GM23338 (cell line): ENCODE results near the gene NMBR. TPM values are rescaled to one million over a fixed set of nuclear protein-coding genes. Genes with fewer than 3 reads are reported as not detected.
"Not testable (repeated sequence)": the region's sequence is repeated elsewhere in the genome, so short reads cannot be mapped to it uniquely, and the experiment has no call there.

ENCODE experiments used
- ATAC-seq: fragments of 200-7000 bp; cut with Tn5 transposase; 3 replicates; pipeline ENCODE4 v1.9.1; 2020
- DNase-seq: peaks from one replicate; pipeline ENCODE4 v3.0.0-alpha.2; 2015; ENCODE audit warnings: low spot score
- H2AFZ ChIP-seq: fragments of 200-600 bp; sonication (generic); 2 replicates; pipeline ENCODE4 v1.8.0; 2016; ENCODE audit warnings: antibody characterized with exemption, mild to moderate bottlenecking, moderate library complexity
- H3F3A ChIP-seq: fragments of 200-600 bp; sonication (generic); replicated peaks from 2 replicates; pipeline ENCODE4 v1.8.0; 2017; ENCODE audit warnings: antibody characterized with exemption, mixed run types, low read depth
- H3K27ac ChIP-seq: fragments of 200-600 bp; sonication (generic); 2 replicates; pipeline ENCODE4 v1.6.1; 2016; ENCODE audit warnings: low read depth
- H3K27me3 ChIP-seq: fragments of 200-600 bp; sonication (generic); 2 replicates; pipeline ENCODE4 v1.8.0; 2016; ENCODE audit warnings: mild to moderate bottlenecking, mixed run types, moderate library complexity; ENCODE audit not compliant: insufficient read depth
- H3K36me3 ChIP-seq: fragments of 200-600 bp; sonication (generic); 2 replicates; pipeline ENCODE4 v1.8.0; 2016; ENCODE audit warnings: mild to moderate bottlenecking; ENCODE audit not compliant: insufficient read depth
- H3K4me1 ChIP-seq: fragments of 200-600 bp; sonication (generic); 2 replicates; pipeline ENCODE4 v1.8.0; 2016; ENCODE audit warnings: mild to moderate bottlenecking, moderate library complexity; ENCODE audit not compliant: insufficient read depth
- H3K4me2 ChIP-seq: fragments of 200-600 bp; sonication (generic); 2 replicates; pipeline ENCODE4 v1.7.1; 2017; ENCODE audit warnings: mixed run types
- H3K4me3 ChIP-seq: fragments of 200-600 bp; sonication (generic); 2 replicates; pipeline ENCODE4 v1.6.1; 2016; ENCODE audit warnings: mixed run types
- H3K79me2 ChIP-seq: fragments of 200-600 bp; sonication (generic); replicated peaks from 2 replicates; pipeline ENCODE4 v1.8.0; 2017; ENCODE audit warnings: mild to moderate bottlenecking; ENCODE audit not compliant: insufficient read depth
- H3K9me2 ChIP-seq: fragments of 200-600 bp; sonication (generic); 2 replicates; pipeline ENCODE4 v1.8.0; 2017; ENCODE audit not compliant: insufficient read depth
- H4K20me1 ChIP-seq: fragments of 200-600 bp; sonication (generic); replicated peaks from 2 replicates; pipeline ENCODE4 v1.8.0; 2017; ENCODE audit warnings: mild to moderate bottlenecking; ENCODE audit not compliant: insufficient read depth
- H3K27ac Mint-ChIP-seq: 2 replicates; pipeline ENCODE4 v1.8.0; 2020; ENCODE audit warnings: inconsistent platforms, mild to moderate bottlenecking, moderate library complexity, mixed read lengths
- H3K27me3 Mint-ChIP-seq: 3 replicates; pipeline ENCODE4 v1.8.0; 2022; ENCODE audit warnings: low read depth, mild to moderate bottlenecking, moderate library complexity, mixed read lengths, inconsistent platforms; ENCODE audit not compliant: insufficient read depth, poor library complexity
- H3K36me3 Mint-ChIP-seq: 3 replicates; pipeline ENCODE4 v1.8.0; 2021; ENCODE audit warnings: low read depth, mild to moderate bottlenecking, inconsistent platforms, moderate library complexity, mixed read lengths
- H3K4me1 Mint-ChIP-seq: 3 replicates; pipeline ENCODE4 v1.8.0; 2020; ENCODE audit warnings: mild to moderate bottlenecking, inconsistent platforms, mixed read lengths
- H3K4me3 Mint-ChIP-seq: 3 replicates; pipeline ENCODE4 v1.8.0; 2021; ENCODE audit warnings: moderate library complexity, mild to moderate bottlenecking, inconsistent platforms, mixed read lengths
- H3K9me3 Mint-ChIP-seq: 3 replicates; pipeline ENCODE4 v1.8.0; 2020; ENCODE audit warnings: moderate library complexity, mild to moderate bottlenecking, inconsistent platforms, mixed read lengths
- CREB1 ChIP-seq: fragments of 250-450 bp; sonication (Bioruptor Pico); IDR thresholded peaks from 2 replicates; pipeline ENCODE4 v1.5.0; 2020; ENCODE audit warnings: low read depth, mild to moderate bottlenecking, moderate library complexity
- CTCF ChIP-seq, 2 experiments: fragments of 200-600 bp in 1 of 2; sonication (generic) in 1 of 2; conservative IDR thresholded peaks; 2 replicates each; pipeline versions ENCODE4 v1.5.1 to v1.6.1; 2016 to 2017; ENCODE audit warnings: antibody characterized with exemption in 2 of 2, low read depth in 2 of 2, mild to moderate bottlenecking in 2 of 2, moderate library complexity in 1 of 2
- ETS1 ChIP-seq: IDR thresholded peaks from 2 replicates; pipeline ENCODE4 v1.6.1; 2016; ENCODE audit warnings: antibody characterized with exemption
- EZH2phosphoT487 ChIP-seq: fragments of 200-600 bp; sonication (generic); IDR thresholded peaks from one replicate; pipeline ENCODE4 v1.8.1; 2018; ENCODE audit warnings: antibody characterized with exemption; ENCODE audit not compliant: unreplicated experiment
- NANOG ChIP-seq: IDR thresholded peaks from 2 replicates; pipeline ENCODE4 v1.6.1; 2016; ENCODE audit warnings: antibody characterized with exemption, borderline replicate concordance
- POLR2AphosphoS5 ChIP-seq: IDR thresholded peaks from 2 replicates; pipeline ENCODE4 v1.6.1; 2016; ENCODE audit warnings: antibody characterized with exemption, low read depth
- STAT1 ChIP-seq: IDR thresholded peaks from one replicate; pipeline ENCODE4 v1.6.1; 2016; ENCODE audit warnings: antibody characterized with exemption; ENCODE audit not compliant: unreplicated experiment
- ZNF331 ChIP-seq: fragments of 250-450 bp; sonication (Bioruptor Pico); IDR thresholded peaks from 2 replicates; pipeline ENCODE4 v1.5.0; 2020; ENCODE audit warnings: low read depth, mild to moderate bottlenecking, moderate library complexity
- polyA plus RNA-seq: library from polyadenylated mRNA; unstranded; fragments of >200 nt; fragmentation: Nextera tagmentation; extraction: Ambion mirVana; gene quantifications from 2 replicates; pipeline ENCODE4 v1.2.1, GENCODE V29; 2016
- total RNA-seq: library from RNA; depleted of rRNA; stranded (reverse); fragments of >200 nt; shearing (Covaris generic); gene quantifications from 2 replicates; pipeline ENCODE4 v1.2.3, GENCODE V29; 2014
- TF ChIP-seq, protein P1 (sequence below): IDR thresholded peaks from one replicate; pipeline ENCODE4 v1.6.1; 2018; ENCODE audit warnings: antibody characterized with exemption; ENCODE audit not compliant: unreplicated experiment

The NMBR gene
- total and polyA plus RNA-seq, 2 experiments from 2014 or later: not detected

DNA sequence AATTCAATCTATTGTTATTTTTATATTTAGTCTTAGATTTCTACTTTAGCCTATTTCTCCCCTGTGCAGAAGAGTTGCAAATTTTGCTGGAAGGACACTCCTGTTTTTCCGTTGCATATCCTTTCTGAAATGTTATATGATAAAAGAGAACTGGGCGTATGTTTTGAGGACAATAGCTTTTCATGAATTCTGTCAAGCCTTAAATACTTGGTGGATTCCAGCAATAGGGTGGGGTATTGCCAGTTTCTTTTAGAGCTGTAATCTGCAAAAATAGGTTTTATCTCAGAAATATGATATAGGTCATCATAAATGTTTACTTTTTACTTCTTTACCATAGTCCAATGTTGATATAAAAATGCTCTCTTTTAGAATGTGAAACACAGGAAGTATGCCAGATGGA lies 42.1 kb upstream of the NMBR start:
- no peaks in the 10 kb centered on the region; the same call in 2 of the 3 replicates for H3K4me1 Mint-ChIP-seq
- no peaks in the 10 kb centered on the region for H3F3A ChIP-seq
- H3K27ac Mint-ChIP-seq: no peak overlapping the region
- H3K9me3 Mint-ChIP-seq: no peaks in the 10 kb centered on the region
- no peak for DNase-seq
- TF ChIP-seq EZH2phosphoT487 (no peak), ZNF331 (CRISPR knock-in tag) (no peak), ETS1 (no peak), NANOG (no peak), STAT1 (no peak), POLR2AphosphoS5 (no peak), CREB1 (CRISPR knock-in tag) (no peak), CTCF (conservative IDR thresholded peaks at IDR 0.05; ENCODE audit: low read depth in 2 of 2) (no peak)
- TF ChIP-seq, protein P1, sequence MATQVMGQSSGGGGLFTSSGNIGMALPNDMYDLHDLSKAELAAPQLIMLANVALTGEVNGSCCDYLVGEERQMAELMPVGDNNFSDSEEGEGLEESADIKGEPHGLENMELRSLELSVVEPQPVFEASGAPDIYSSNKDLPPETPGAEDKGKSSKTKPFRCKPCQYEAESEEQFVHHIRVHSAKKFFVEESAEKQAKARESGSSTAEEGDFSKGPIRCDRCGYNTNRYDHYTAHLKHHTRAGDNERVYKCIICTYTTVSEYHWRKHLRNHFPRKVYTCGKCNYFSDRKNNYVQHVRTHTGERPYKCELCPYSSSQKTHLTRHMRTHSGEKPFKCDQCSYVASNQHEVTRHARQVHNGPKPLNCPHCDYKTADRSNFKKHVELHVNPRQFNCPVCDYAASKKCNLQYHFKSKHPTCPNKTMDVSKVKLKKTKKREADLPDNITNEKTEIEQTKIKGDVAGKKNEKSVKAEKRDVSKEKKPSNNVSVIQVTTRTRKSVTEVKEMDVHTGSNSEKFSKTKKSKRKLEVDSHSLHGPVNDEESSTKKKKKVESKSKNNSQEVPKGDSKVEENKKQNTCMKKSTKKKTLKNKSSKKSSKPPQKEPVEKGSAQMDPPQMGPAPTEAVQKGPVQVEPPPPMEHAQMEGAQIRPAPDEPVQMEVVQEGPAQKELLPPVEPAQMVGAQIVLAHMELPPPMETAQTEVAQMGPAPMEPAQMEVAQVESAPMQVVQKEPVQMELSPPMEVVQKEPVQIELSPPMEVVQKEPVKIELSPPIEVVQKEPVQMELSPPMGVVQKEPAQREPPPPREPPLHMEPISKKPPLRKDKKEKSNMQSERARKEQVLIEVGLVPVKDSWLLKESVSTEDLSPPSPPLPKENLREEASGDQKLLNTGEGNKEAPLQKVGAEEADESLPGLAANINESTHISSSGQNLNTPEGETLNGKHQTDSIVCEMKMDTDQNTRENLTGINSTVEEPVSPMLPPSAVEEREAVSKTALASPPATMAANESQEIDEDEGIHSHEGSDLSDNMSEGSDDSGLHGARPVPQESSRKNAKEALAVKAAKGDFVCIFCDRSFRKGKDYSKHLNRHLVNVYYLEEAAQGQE: no peak
- H4K20me1 ChIP-seq: no peaks in the 10 kb centered on the region
- H3K4me3 Mint-ChIP-seq: no peak overlapping the region
- no peaks in the 10 kb centered on the region for H3K9me2 ChIP-seq
- H3K27me3 Mint-ChIP-seq: no peaks in the 10 kb centered on the region
- no peak overlapping the region for H3K4me2 ChIP-seq
- peaks cover 13% of the 10 kb centered on the region; the same call in 2 of the 3 replicates for H3K36me3 Mint-ChIP-seq
- no peaks in the 10 kb centered on the region for H3K4me1 ChIP-seq
- no peak overlapping the region for H2AFZ ChIP-seq
- ATAC-seq: no peak
- no peak overlapping the region for H3K27ac ChIP-seq
- H3K27me3 ChIP-seq: no peaks in the 10 kb centered on the region
- H3K79me2 ChIP-seq: peaks cover 4% of the 10 kb centered on the region
- H3K36me3 ChIP-seq: 0 out of 2 replicates have a peak, but pooled peaks cover 8% of the 10 kb centered on the region
- no peak overlapping the region for H3K4me3 ChIP-seq

- not testable (repeated sequence) for H3K9me2 ChIP-seq, H3K27ac Mint-ChIP-seq, H3K27me3 ChIP-seq, H3F3A ChIP-seq, H3K4me3 ChIP-seq, H3K4me1 ChIP-seq, H3K79me2 ChIP-seq, H3K36me3 ChIP-seq, H3K27me3 Mint-ChIP-seq, H3K4me3 Mint-ChIP-seq, H3K4me2 ChIP-seq, H3K9me3 Mint-ChIP-seq, H4K20me1 ChIP-seq, H3K4me1 Mint-ChIP-seq, H2AFZ ChIP-seq, H3K27ac ChIP-seq
- TF ChIP-seq CTCF (conservative IDR thresholded peaks at IDR 0.05; ENCODE audit: low read depth in 2 of 2): peak; percentile 29 to 59
- peak; percentile 64 for DNase-seq
- H3K36me3 Mint-ChIP-seq: peaks cover 13% of the 10 kb centered on the region; the same call in 2 of the 3 replicates
- ATAC-seq: peak; percentile 72
These were observed 41.4 kb upstream of the NMBR start for GRCh38 chr6:142188341-142188740.
